GM12878 (cell line): ENCODE results near the gene SINHCAF. TPM values are rescaled to one million over a fixed set of nuclear protein-coding genes. Genes with fewer than 3 reads are reported as not detected.

Experiments
- CBX5 ChIP-seq: sonication (generic); IDR thresholded peaks from 2 replicates; pipeline ENCODE4 v1.6.1; 2016; ENCODE audit warnings: low read depth, moderate library complexity, mild to moderate bottlenecking, inconsistent platforms
- ETV6 ChIP-seq, 2 experiments: fragments of 450-650 bp in 1 of 2; IDR thresholded peaks in 1 of 2; conservative IDR thresholded peaks in 1 of 2; 2 replicates each; pipeline ENCODE4 v1.6.1; 2014; ENCODE audit warnings: antibody characterized with exemption in 1 of 2, borderline replicate concordance in 1 of 2, low read depth in 1 of 2, mild to moderate bottlenecking in 1 of 2, moderate library complexity in 1 of 2
- GATAD2B ChIP-seq: fragments of 450-650 bp; conservative IDR thresholded peaks from 2 replicates; pipeline ENCODE4 v1.6.1; 2017; ENCODE audit warnings: low read depth, mild to moderate bottlenecking, moderate library complexity
- HDAC2 ChIP-seq: fragments of 200-600 bp; sonication (generic); IDR thresholded peaks from 2 replicates; pipeline ENCODE4 v1.6.1; 2017
- IRF4 ChIP-seq: IDR thresholded peaks from 2 replicates; pipeline ENCODE4 v1.6.1; 2011; ENCODE audit warnings: low read depth, low read length
- NFXL1 ChIP-seq: fragments of 450-650 bp; IDR thresholded peaks from 2 replicates; pipeline ENCODE4 v1.6.1; 2017; ENCODE audit warnings: antibody characterized with exemption, mild to moderate bottlenecking, borderline replicate concordance
- NFYA ChIP-seq: IDR thresholded peaks from 2 replicates; pipeline ENCODE4 v1.6.1; 2011; ENCODE audit warnings: low read depth, mild to moderate bottlenecking, low read length, improper control_type of control experiment, borderline replicate concordance
- NFYB ChIP-seq: IDR thresholded peaks from 2 replicates; pipeline ENCODE4 v1.6.1; 2011; ENCODE audit warnings: low read depth, mild to moderate bottlenecking, low read length, improper control_type of control experiment, moderate library complexity; ENCODE audit not compliant: insufficient read depth
- NR2C2 ChIP-seq: IDR thresholded peaks from 2 replicates; pipeline ENCODE4 v1.6.1; 2011; ENCODE audit warnings: borderline replicate concordance, low read depth; ENCODE audit not compliant: control insufficient read depth, insufficient read length
- PAX5 ChIP-seq: IDR thresholded peaks from 2 replicates; pipeline ENCODE4 v1.6.1; 2011; ENCODE audit warnings: low read depth, low read length, borderline replicate concordance
- POLR2A ChIP-seq: IDR thresholded peaks from 2 replicates; pipeline ENCODE4 v1.6.1; 2011; ENCODE audit warnings: low read depth, mild to moderate bottlenecking, low read length
- RAD51 ChIP-seq: fragments of 450-650 bp; IDR thresholded peaks from 2 replicates; pipeline ENCODE4 v1.6.1; 2016; ENCODE audit warnings: moderate library complexity, mild to moderate bottlenecking, inconsistent platforms
- SIN3A ChIP-seq: IDR thresholded peaks from 2 replicates; pipeline ENCODE4 v1.6.1; 2012; ENCODE audit warnings: low read depth, low read length, improper control_type of control experiment
- SREBF1 ChIP-seq: IDR thresholded peaks from 2 replicates; pipeline ENCODE4 v1.6.1; 2012; ENCODE audit warnings: mild to moderate bottlenecking, low read length
- YY1 ChIP-seq: IDR thresholded peaks from 2 replicates; pipeline ENCODE4 v1.6.1; 2011; ENCODE audit warnings: low read depth, mild to moderate bottlenecking, low read length
- ZBED1 ChIP-seq: IDR thresholded peaks from 2 replicates; pipeline ENCODE4 v1.6.1; 2016; ENCODE audit warnings: borderline replicate concordance
- ZNF384 ChIP-seq: IDR thresholded peaks from 2 replicates; pipeline ENCODE4 v1.6.1; 2012; ENCODE audit warnings: low read depth, mild to moderate bottlenecking, low read length, improper control_type of control experiment, borderline replicate concordance
- polyA plus RNA-seq, 11 experiments: library from polyadenylated mRNA; depleted of rRNA in 4 of 11; unstranded in 6 of 11; stranded (reverse) in 5 of 11; fragments of >200 nt; fragmentation: Nextera tagmentation in 4 of 11; fragmentation: Illumina TruSeq in 1 of 11; extraction: Ambion mirVana in 4 of 11; extraction: Trizol in 1 of 11; gene quantifications; 1 replicate in 1 of 11; 2 replicates in 10 of 11; pipeline versions ENCODE4 v1.2.1 to v1.2.3, GENCODE V29; 2011 to 2016; ENCODE audit warnings: inconsistent platforms in 2 of 11, missing spikeins in 2 of 11, low read depth in 1 of 11
- total RNA-seq, 4 experiments: library from RNA; depleted of rRNA in 3 of 4; stranded (reverse); fragments of >200 nt in 3 of 4; fragmentation: Illumina TruSeq in 1 of 4; extraction: Trizol in 1 of 4; gene quantifications; 2 replicates each; pipeline versions ENCODE4 v1.2.1 to v1.2.3, GENCODE V29; 2013 to 2021
- TF ChIP-seq, protein P1 (sequence below): IDR thresholded peaks from 2 replicates; pipeline ENCODE4 v1.6.1; 2012; ENCODE audit warnings: mild to moderate bottlenecking, low read depth, low read length
- TF ChIP-seq, protein P2 (sequence below), 3 experiments: IDR thresholded peaks in 2 of 3; conservative IDR thresholded peaks in 1 of 3; 2 replicates each; pipeline ENCODE4 v1.5.1; 2011; ENCODE audit warnings: low read depth in 3 of 3, low read length in 3 of 3, mild to moderate bottlenecking in 3 of 3, control low read depth in 2 of 3, moderate library complexity in 2 of 3, inconsistent platforms in 1 of 3, mixed read lengths in 1 of 3; ENCODE audit not compliant: control insufficient read depth in 2 of 3, insufficient read depth in 1 of 3; ENCODE audit errors: extremely low read depth in 1 of 3
- TF ChIP-seq, protein P3 (sequence below): fragments of 450-650 bp; formaldehyde crosslinking; IDR thresholded peaks from 2 replicates; pipeline ENCODE4 v1.4.0; 2022; ENCODE audit warnings: mild to moderate bottlenecking, moderate library complexity
- TF ChIP-seq, protein P4 (sequence below): IDR thresholded peaks from 2 replicates; pipeline ENCODE4 v1.6.1; 2011; ENCODE audit warnings: borderline replicate concordance, low read depth, mild to moderate bottlenecking, moderate library complexity, mixed read lengths, low read length; ENCODE audit not compliant: insufficient read depth; ENCODE audit errors: extremely low read length

SINHCAF gene
- total and polyA plus RNA-seq, 10 of the 15 experiments (the other 5 are each of a cell fraction or from before 2014, with no cell fraction given): 60.4 to 156 (median 90.3) TPM

DNA sequence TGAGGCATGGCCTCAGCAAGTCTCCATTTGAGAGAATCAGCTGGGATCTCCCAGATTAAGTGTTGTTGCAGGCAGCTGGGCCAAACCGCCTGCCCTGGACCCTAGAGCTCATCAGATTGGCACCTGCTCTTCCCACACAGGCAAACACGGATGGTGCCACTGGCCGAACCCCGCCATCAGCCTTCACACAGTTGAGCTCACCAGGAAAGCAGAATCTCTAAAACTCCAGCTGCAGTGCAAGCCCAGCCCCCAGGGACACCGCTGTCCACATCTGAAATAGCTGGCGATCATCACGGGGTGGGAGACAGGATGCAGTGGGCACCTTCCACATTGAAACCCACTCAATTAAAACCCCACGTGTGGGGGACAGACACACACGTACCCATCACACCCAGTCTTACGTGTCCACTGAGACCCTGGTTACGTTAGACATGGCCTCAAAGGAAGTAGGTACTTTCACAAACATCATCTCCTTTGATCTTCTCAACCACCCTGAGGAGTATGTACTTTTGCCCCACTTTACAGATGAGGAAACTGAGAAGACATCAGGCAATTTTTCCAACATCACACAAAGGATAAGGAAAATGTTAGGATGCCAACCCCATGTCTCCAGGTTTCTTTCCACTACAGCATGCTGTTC lies 88.8 kb downstream of the SINHCAF start (continued):
- TF ChIP-seq, protein P1, sequence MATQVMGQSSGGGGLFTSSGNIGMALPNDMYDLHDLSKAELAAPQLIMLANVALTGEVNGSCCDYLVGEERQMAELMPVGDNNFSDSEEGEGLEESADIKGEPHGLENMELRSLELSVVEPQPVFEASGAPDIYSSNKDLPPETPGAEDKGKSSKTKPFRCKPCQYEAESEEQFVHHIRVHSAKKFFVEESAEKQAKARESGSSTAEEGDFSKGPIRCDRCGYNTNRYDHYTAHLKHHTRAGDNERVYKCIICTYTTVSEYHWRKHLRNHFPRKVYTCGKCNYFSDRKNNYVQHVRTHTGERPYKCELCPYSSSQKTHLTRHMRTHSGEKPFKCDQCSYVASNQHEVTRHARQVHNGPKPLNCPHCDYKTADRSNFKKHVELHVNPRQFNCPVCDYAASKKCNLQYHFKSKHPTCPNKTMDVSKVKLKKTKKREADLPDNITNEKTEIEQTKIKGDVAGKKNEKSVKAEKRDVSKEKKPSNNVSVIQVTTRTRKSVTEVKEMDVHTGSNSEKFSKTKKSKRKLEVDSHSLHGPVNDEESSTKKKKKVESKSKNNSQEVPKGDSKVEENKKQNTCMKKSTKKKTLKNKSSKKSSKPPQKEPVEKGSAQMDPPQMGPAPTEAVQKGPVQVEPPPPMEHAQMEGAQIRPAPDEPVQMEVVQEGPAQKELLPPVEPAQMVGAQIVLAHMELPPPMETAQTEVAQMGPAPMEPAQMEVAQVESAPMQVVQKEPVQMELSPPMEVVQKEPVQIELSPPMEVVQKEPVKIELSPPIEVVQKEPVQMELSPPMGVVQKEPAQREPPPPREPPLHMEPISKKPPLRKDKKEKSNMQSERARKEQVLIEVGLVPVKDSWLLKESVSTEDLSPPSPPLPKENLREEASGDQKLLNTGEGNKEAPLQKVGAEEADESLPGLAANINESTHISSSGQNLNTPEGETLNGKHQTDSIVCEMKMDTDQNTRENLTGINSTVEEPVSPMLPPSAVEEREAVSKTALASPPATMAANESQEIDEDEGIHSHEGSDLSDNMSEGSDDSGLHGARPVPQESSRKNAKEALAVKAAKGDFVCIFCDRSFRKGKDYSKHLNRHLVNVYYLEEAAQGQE: no peak
- TF ChIP-seq IRF4 (peak; percentile 46; the same call in 1 of the 2 replicates), HDAC2 (no peak), ZNF384 (no peak), PAX5 (0 out of 2 replicates have a peak, but pooled peaks have one; percentile 64), NFYB (no peak), ETV6 (conservative IDR thresholded peaks at IDR 0.05 in 1 of 2, IDR thresholded peaks at IDR 0.05 in 1 of 2; ENCODE audit: borderline replicate concordance in 1 of 2, low read depth in 1 of 2) (no peak), NFXL1 (no peak), ZBED1 (no peak), CBX5 (no peak), POLR2A (no peak), NR2C2 (no peak), RAD51 (no peak), NFYA (no peak), SREBF1 (no peak), GATAD2B (no peak), YY1 (no peak), SIN3A (no peak)
- TF ChIP-seq, protein P2, sequence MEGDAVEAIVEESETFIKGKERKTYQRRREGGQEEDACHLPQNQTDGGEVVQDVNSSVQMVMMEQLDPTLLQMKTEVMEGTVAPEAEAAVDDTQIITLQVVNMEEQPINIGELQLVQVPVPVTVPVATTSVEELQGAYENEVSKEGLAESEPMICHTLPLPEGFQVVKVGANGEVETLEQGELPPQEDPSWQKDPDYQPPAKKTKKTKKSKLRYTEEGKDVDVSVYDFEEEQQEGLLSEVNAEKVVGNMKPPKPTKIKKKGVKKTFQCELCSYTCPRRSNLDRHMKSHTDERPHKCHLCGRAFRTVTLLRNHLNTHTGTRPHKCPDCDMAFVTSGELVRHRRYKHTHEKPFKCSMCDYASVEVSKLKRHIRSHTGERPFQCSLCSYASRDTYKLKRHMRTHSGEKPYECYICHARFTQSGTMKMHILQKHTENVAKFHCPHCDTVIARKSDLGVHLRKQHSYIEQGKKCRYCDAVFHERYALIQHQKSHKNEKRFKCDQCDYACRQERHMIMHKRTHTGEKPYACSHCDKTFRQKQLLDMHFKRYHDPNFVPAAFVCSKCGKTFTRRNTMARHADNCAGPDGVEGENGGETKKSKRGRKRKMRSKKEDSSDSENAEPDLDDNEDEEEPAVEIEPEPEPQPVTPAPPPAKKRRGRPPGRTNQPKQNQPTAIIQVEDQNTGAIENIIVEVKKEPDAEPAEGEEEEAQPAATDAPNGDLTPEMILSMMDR (IDR thresholded peaks at IDR 0.05 in 2 of 3, conservative IDR thresholded peaks at IDR 0.05 in 1 of 3; ENCODE audit: control insufficient read depth in 2 of 3, extremely low read depth in 1 of 3, insufficient read depth in 1 of 3, low read depth in 3 of 3, low read length in 3 of 3): no peak
- TF ChIP-seq, protein P3, sequence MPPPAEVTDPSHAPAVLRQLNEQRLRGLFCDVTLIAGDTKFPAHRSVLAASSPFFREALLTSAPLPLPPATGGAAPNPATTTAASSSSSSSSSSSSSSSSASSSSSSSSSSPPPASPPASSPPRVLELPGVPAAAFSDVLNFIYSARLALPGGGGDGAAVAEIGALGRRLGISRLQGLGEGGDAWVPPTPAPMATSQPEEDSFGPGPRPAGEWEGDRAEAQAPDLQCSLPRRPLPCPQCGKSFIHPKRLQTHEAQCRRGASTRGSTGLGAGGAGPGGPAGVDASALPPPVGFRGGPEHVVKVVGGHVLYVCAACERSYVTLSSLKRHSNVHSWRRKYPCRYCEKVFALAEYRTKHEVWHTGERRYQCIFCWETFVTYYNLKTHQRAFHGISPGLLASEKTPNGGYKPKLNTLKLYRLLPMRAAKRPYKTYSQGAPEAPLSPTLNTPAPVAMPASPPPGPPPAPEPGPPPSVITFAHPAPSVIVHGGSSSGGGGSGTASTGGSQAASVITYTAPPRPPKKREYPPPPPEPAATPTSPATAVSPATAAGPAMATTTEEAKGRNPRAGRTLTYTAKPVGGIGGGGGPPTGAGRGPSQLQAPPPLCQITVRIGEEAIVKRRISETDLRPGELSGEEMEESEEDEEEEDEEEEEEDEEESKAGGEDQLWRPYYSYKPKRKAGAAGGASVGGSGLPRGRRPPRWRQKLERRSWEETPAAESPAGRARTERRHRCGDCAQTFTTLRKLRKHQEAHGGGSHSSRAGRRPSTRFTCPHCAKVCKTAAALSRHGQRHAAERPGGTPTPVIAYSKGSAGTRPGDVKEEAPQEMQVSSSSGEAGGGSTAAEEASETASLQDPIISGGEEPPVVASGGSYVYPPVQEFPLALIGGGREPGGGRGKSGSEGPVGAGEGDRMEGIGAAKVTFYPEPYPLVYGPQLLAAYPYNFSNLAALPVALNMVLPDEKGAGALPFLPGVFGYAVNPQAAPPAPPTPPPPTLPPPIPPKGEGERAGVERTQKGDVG (CRISPR knock-in tag): no peak
- TF ChIP-seq, protein P4, sequence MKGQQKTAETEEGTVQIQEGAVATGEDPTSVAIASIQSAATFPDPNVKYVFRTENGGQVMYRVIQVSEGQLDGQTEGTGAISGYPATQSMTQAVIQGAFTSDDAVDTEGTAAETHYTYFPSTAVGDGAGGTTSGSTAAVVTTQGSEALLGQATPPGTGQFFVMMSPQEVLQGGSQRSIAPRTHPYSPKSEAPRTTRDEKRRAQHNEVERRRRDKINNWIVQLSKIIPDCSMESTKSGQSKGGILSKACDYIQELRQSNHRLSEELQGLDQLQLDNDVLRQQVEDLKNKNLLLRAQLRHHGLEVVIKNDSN: no peak
